HepG2 (cell line): ENCODE results near the gene VPS11. TPM values are rescaled to one million over a fixed set of nuclear protein-coding genes. Genes with fewer than 3 reads are reported as not detected.

ENCODE experiments used
- E2F1 ChIP-seq: sonication (generic); formaldehyde crosslinking; IDR thresholded peaks from 2 replicates; pipeline ENCODE4 v1.5.0; 2020; ENCODE audit warnings: missing genetic modification reagents
- FOXA3 ChIP-seq: IDR thresholded peaks from 2 replicates; pipeline ENCODE4 v1.6.1; 2016; ENCODE audit warnings: missing genetic modification reagents, missing compliant biosample characterization
- HMGXB4 ChIP-seq, 2 experiments: sonication (generic) in 1 of 2; formaldehyde crosslinking in 1 of 2; IDR thresholded peaks; 2 replicates each; pipeline versions ENCODE4 v1.4.0 to v1.6.1; 2018 to 2020; ENCODE audit warnings: missing genetic modification reagents in 2 of 2, borderline replicate concordance in 1 of 2, low read depth in 1 of 2, mild to moderate bottlenecking in 1 of 2, missing biosample characterization in 1 of 2
- HOXD1 ChIP-seq: sonication (generic); formaldehyde crosslinking; IDR thresholded peaks from 2 replicates; pipeline ENCODE4 v1.5.0; 2020; ENCODE audit warnings: missing genetic modification reagents
- ISL2 ChIP-seq: sonication (generic); formaldehyde crosslinking; IDR thresholded peaks from 2 replicates; pipeline ENCODE4 v1.5.0; 2020; ENCODE audit warnings: missing genetic modification reagents
- KDM5A ChIP-seq: fragments of 200-600 bp; sonication (generic); IDR thresholded peaks from 2 replicates; pipeline ENCODE4 v1.7.0; 2018; ENCODE audit warnings: antibody characterized with exemption, mild to moderate bottlenecking, low read length, borderline replicate concordance
- MAZ ChIP-seq, 2 experiments: sonication (generic) in 1 of 2; formaldehyde crosslinking in 1 of 2; IDR thresholded peaks; 2 replicates each; pipeline versions ENCODE4 v1.5.0 to v1.6.1; 2012 to 2020; ENCODE audit warnings: low read depth in 2 of 2, mild to moderate bottlenecking in 2 of 2, borderline replicate concordance in 1 of 2, improper control_type of control experiment in 1 of 2, low read length in 1 of 2, missing genetic modification reagents in 1 of 2, moderate library complexity in 1 of 2
- NKX3-1 ChIP-seq: sonication (generic); formaldehyde crosslinking; IDR thresholded peaks from 2 replicates; pipeline ENCODE4 v1.5.0; 2020; ENCODE audit warnings: missing genetic modification reagents
- PTBP1 ChIP-seq: fragments of 200-400 bp; formaldehyde crosslinking; IDR thresholded peaks from 2 replicates; pipeline ENCODE4 v1.6.1; 2018; ENCODE audit warnings: low read length, low read depth; ENCODE audit not compliant: poor library complexity, severe bottlenecking
- SMYD3 ChIP-seq: sonication (generic); formaldehyde crosslinking; IDR thresholded peaks from 2 replicates; pipeline ENCODE4 v1.8.1; 2023; ENCODE audit warnings: mild to moderate bottlenecking, missing genetic modification reagents
- SOX6 ChIP-seq, 2 experiments: fragments of 450-650 bp in 1 of 2; sonication (generic) in 1 of 2; formaldehyde crosslinking in 1 of 2; IDR thresholded peaks; 2 replicates each; pipeline versions ENCODE4 v1.4.0 to v1.6.1; 2017 to 2020; ENCODE audit warnings: antibody characterized with exemption in 1 of 2, mild to moderate bottlenecking in 1 of 2, missing genetic modification reagents in 1 of 2
- UBTF ChIP-seq: sonication (generic); formaldehyde crosslinking; IDR thresholded peaks from 2 replicates; pipeline ENCODE4 v1.4.0; 2020; ENCODE audit warnings: mild to moderate bottlenecking, missing genetic modification reagents
- YY1 ChIP-seq: IDR thresholded peaks from 2 replicates; pipeline ENCODE4 v1.6.1; 2011; ENCODE audit warnings: low read length, low read depth, moderate library complexity, mild to moderate bottlenecking; ENCODE audit not compliant: insufficient read depth, insufficient replicate concordance
- ZBTB1 ChIP-seq: sonication (generic); formaldehyde crosslinking; IDR thresholded peaks from 2 replicates; pipeline ENCODE4 v1.4.0; 2020; ENCODE audit warnings: missing genetic modification reagents, borderline replicate concordance
- ZMAT3 ChIP-seq: sonication (generic); formaldehyde crosslinking; conservative IDR thresholded peaks from 2 replicates; pipeline ENCODE4 v1.7.0; 2021; ENCODE audit warnings: missing genetic modification reagents
- ZZZ3 ChIP-seq: sonication (generic); formaldehyde crosslinking; IDR thresholded peaks from 2 replicates; pipeline ENCODE4 v1.4.0; 2020; ENCODE audit warnings: missing genetic modification reagents, mild to moderate bottlenecking, borderline replicate concordance
- polyA plus RNA-seq, 8 experiments: library from polyadenylated mRNA; depleted of rRNA in 3 of 8; stranded (reverse) in 7 of 8; unstranded in 1 of 8; fragments of >200 nt; fragmentation: Illumina TruSeq in 4 of 8; extraction: Trizol in 4 of 8; gene quantifications; 2 replicates each; pipeline versions ENCODE4 v1.2.1 to v1.2.3, GENCODE V29; 2011 to 2016; ENCODE audit warnings: low read depth in 4 of 8, missing spikeins in 1 of 8, mixed read lengths in 1 of 8; ENCODE audit not compliant: insufficient read depth in 1 of 8
- total RNA-seq, 5 experiments: library from RNA; depleted of rRNA; stranded (reverse); fragments of >200 nt; fragmentation: Illumina TruSeq; extraction: Trizol; gene quantifications; 2 replicates each; pipeline ENCODE4 v1.2.3, GENCODE V29; 2016; ENCODE audit warnings: low read depth in 1 of 5
- TF ChIP-seq, protein P1 (sequence below): sonication (generic); formaldehyde crosslinking; IDR thresholded peaks from 2 replicates; pipeline ENCODE4 v1.9.0; 2021; ENCODE audit warnings: missing genetic modification reagents, borderline replicate concordance
- TF ChIP-seq, protein P2 (sequence below): IDR thresholded peaks from 2 replicates; pipeline ENCODE4 v1.6.1; 2012; ENCODE audit warnings: inconsistent platforms

VPS11 gene
- total and polyA plus RNA-seq, 2 of the 13 experiments (the other 11 are each of a cell fraction or from before 2014, with no cell fraction given): 13.7 to 21.6 TPM

DNA sequence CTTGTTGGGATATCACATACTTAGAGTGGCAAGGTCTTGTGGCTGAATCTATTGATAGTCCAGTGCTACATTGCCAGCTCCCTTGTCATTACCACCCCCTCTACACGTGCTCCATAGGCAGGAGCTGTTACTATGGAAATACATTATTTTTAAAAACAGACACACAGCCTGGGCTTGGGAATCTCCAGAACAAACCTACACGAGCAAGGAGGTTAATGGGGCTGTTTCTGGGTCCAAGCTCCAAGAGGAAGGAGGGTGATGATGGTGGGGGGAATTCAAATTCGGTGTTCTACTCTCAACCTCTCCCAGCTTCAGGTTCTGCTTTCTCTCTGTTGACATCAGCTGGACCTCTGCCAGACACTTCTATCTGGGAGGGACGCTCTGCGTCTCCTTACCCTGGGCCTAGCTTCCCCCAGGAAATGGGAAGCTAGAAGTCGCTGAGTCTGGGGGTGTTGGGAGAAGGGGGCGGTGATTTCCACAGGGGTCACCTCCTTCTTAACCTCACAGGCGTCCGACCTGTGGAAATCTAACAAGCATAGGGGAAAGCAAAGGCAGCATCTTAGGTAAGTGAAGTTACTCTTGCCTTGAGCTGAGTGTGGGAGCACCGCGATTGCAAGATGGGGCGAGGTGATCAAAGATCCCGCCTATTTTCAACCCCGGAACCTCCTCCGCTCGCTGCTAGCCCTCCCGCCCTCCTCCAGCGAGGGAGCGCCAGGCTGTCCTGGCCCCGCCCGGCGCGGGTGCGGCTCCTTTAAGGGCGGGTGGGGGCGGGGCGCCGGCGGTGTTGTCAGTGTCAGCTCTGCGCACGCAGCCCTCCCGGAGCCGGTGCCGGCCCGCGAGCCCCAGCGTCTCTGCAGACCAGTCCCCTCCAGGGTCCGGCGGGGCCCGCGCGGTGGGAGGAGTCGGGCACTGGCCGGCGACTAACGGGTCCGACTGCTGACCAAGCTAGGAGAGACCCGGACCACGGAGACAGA lies 39.2 kb downstream of the VPS11 start, which contains the start of gene C2CD2L (continued):
- TF ChIP-seq ISL2 (CRISPR knock-in tag) (peak; percentile 30; the same call in 1 of the 2 replicates), SMYD3 (no peak), E2F1 (peak; percentile 56; the same call in 1 of the 2 replicates), SOX6 (IDR thresholded peaks at IDR 0.05) (no peak), SOX6 (CRISPR knock-in tag; IDR thresholded peaks at IDR 0.05) (peak; percentile 22; the same call in 1 of the 2 replicates), HMGXB4 (CRISPR knock-in tag; IDR thresholded peaks at IDR 0.05; ENCODE audit: borderline replicate concordance in 1 of 2, low read depth in 1 of 2) (peak in 1 of 2 experiments; percentile 40; a peak in 1 of 4 replicates), ZMAT3 (CRISPR knock-in tag) (peak; percentile 43), UBTF (CRISPR knock-in tag) (0 out of 2 replicates have a peak, but pooled peaks have one; percentile 45), FOXA3 (CRISPR knock-in tag) (no peak; the same call in 1 of the 2 replicates), MAZ (IDR thresholded peaks at IDR 0.05; ENCODE audit: borderline replicate concordance, low read depth, low read length) (peak; percentile 78; the same call in 1 of the 2 replicates), MAZ (CRISPR knock-in tag; IDR thresholded peaks at IDR 0.05; ENCODE audit: low read depth) (peak; percentile 74; the same call in 1 of the 2 replicates), PTBP1 (no peak), KDM5A (peak; percentile 50; the same call in 1 of the 2 replicates), ZZZ3 (CRISPR knock-in tag) (0 out of 2 replicates have a peak, but pooled peaks have one; percentile 31), HOXD1 (CRISPR knock-in tag) (no peak; the same call in 1 of the 2 replicates), YY1 (peak; percentile 22), ZBTB1 (CRISPR knock-in tag) (no peak), NKX3-1 (0 out of 2 replicates have a peak, but pooled peaks have one; percentile 29)
- TF ChIP-seq, protein P1, sequence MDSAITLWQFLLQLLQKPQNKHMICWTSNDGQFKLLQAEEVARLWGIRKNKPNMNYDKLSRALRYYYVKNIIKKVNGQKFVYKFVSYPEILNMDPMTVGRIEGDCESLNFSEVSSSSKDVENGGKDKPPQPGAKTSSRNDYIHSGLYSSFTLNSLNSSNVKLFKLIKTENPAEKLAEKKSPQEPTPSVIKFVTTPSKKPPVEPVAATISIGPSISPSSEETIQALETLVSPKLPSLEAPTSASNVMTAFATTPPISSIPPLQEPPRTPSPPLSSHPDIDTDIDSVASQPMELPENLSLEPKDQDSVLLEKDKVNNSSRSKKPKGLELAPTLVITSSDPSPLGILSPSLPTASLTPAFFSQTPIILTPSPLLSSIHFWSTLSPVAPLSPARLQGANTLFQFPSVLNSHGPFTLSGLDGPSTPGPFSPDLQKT (CRISPR knock-in tag): no peak
- TF ChIP-seq, protein P2, sequence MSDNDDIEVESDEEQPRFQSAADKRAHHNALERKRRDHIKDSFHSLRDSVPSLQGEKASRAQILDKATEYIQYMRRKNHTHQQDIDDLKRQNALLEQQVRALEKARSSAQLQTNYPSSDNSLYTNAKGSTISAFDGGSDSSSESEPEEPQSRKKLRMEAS: peak; percentile 48; the same call in 1 of the 2 replicates
